GM06990 (cell line): ENCODE data around the gene VAV3.

ENCODE experiments used
- DNase-seq: peaks from one replicate; pipeline ENCODE4 v3.0.0-alpha.2; 2011; ENCODE audit not compliant: insufficient read length; ENCODE audit errors: extremely low read depth
- H3K27me3 ChIP-seq: replicated peaks from 2 replicates; pipeline ENCODE4 v1.6.0; 2011; ENCODE audit warnings: low read length; ENCODE audit not compliant: control insufficient read depth, insufficient read depth
- H3K36me3 ChIP-seq: 2 replicates; pipeline ENCODE4 v1.5.1; 2011; ENCODE audit warnings: low read length; ENCODE audit not compliant: control insufficient read depth, insufficient read depth
- H3K4me3 ChIP-seq: replicated peaks from 2 replicates; pipeline ENCODE4 v1.5.1; 2011; ENCODE audit warnings: low read depth, mild to moderate bottlenecking, control low read depth, low read length
- CTCF ChIP-seq: IDR thresholded peaks from 2 replicates; pipeline ENCODE4 v1.5.1; 2011; ENCODE audit warnings: low read length, control low read depth, mild to moderate bottlenecking, inconsistent platforms; ENCODE audit not compliant: insufficient read depth, poor library complexity, severe bottlenecking

VAV3 gene

GRCh38 chr1:107821340-107821739 lies 143.6 kb downstream of the VAV3 start:
- Histone ChIP-seq H3K36me3 (no peaks in the 10 kb centered on the region), H3K27me3 (no peaks in the 10 kb centered on the region; the same call in 1 of the 2 replicates), H3K4me3 (no peak overlapping the region)
- TF ChIP-seq CTCF: no peak
- DNase-seq: no peak

- no peak for DNase-seq
- H3K4me3 ChIP-seq: no peak overlapping the region
- no peak for TF ChIP-seq CTCF
- H3K27me3 ChIP-seq: no peaks in the 10 kb centered on the region; the same call in 1 of the 2 replicates
- H3K36me3 ChIP-seq: no peaks in the 10 kb centered on the region
Measured at GRCh38 chr1:107820801-107821200, 144.2 kb downstream of the VAV3 start.

GRCh38 chr1:107817935-107818334 lies 147.0 kb downstream of the VAV3 start:
- Histone ChIP-seq H3K27me3 (no peaks in the 10 kb centered on the region; the same call in 1 of the 2 replicates), H3K36me3 (no peaks in the 10 kb centered on the region), H3K4me3 (no peak overlapping the region)
- no peak for DNase-seq
- no peak for TF ChIP-seq CTCF

- no peak for DNase-seq
- Histone ChIP-seq H3K36me3 (no peaks in the 10 kb centered on the region), H3K4me3 (no peak overlapping the region), H3K27me3 (no peaks in the 10 kb centered on the region; the same call in 1 of the 2 replicates)
- TF ChIP-seq CTCF: no peak
Measured at GRCh38 chr1:107817206-107817605, 147.8 kb downstream of the VAV3 start.

GRCh38 chr1:107810291-107810951 lies 154.6 kb downstream of the VAV3 start:
- no peak for TF ChIP-seq CTCF
- DNase-seq: no peak
- Histone ChIP-seq H3K4me3 (no peak overlapping the region), H3K36me3 (no peaks in the 10 kb centered on the region), H3K27me3 (no peaks in the 10 kb centered on the region)

GRCh38 chr1:107807855-107808254 lies 157.1 kb downstream of the VAV3 start:
- no peak for DNase-seq
- no peak for TF ChIP-seq CTCF
- Histone ChIP-seq H3K36me3 (no peaks in the 10 kb centered on the region), H3K4me3 (no peak overlapping the region), H3K27me3 (no peaks in the 10 kb centered on the region)
